DND-41 (cell line): ENCODE measurements around the gene MFSD12.

Source experiments
- ATAC-seq: fragments of 200-7000 bp; cut with Tn5 transposase; 3 replicates; pipeline ENCODE4 v1.9.1; 2021; ENCODE audit warnings: low read depth; ENCODE audit not compliant: insufficient read depth
- DNase-seq: peaks from one replicate; pipeline ENCODE4 v3.0.0-alpha.2; 2020
- H2AFZ ChIP-seq: 2 replicates; pipeline ENCODE4 v1.6.0; 2012; ENCODE audit warnings: low read depth, low read length
- H3K27ac ChIP-seq: 2 replicates; pipeline ENCODE4 v1.5.1; 2012; ENCODE audit warnings: low read length, inconsistent platforms
- H3K27me3 ChIP-seq: fragments of 200-600 bp; sonication (generic); 2 replicates; pipeline ENCODE4 v1.6.0; 2012; ENCODE audit warnings: low read length, mild to moderate bottlenecking, inconsistent platforms; ENCODE audit not compliant: insufficient read depth, poor library complexity
- H3K36me3 ChIP-seq: 2 replicates; pipeline ENCODE4 v1.5.1; 2012; ENCODE audit warnings: low read length, inconsistent platforms; ENCODE audit not compliant: insufficient read depth
- H3K4me1 ChIP-seq: 2 replicates; pipeline ENCODE4 v1.5.1; 2012; ENCODE audit warnings: mild to moderate bottlenecking, low read length; ENCODE audit not compliant: insufficient read depth
- H3K4me2 ChIP-seq: 2 replicates; pipeline ENCODE4 v1.6.0; 2012; ENCODE audit warnings: mild to moderate bottlenecking, moderate library complexity, low read length, inconsistent platforms; ENCODE audit not compliant: insufficient read depth
- H3K4me3 ChIP-seq, 2 experiments: fragments of 200-600 bp in 1 of 2; shearing (Covaris generic) in 1 of 2; 2 replicates each; pipeline ENCODE4 v1.5.1; 2012 to 2016; ENCODE audit warnings: inconsistent platforms in 2 of 2, low read length in 2 of 2, mild to moderate bottlenecking in 2 of 2, low read depth in 1 of 2, moderate library complexity in 1 of 2
- H3K79me2 ChIP-seq: 2 replicates; pipeline ENCODE4 v1.6.0; 2012; ENCODE audit warnings: low read length, inconsistent platforms; ENCODE audit not compliant: insufficient read depth
- H3K9ac ChIP-seq: 2 replicates; pipeline ENCODE4 v1.6.0; 2012; ENCODE audit warnings: low read depth, mild to moderate bottlenecking, inconsistent platforms, low read length, moderate library complexity
- H3K9me3 ChIP-seq: 2 replicates; pipeline ENCODE4 v1.5.1; 2012; ENCODE audit warnings: low read length, moderate library complexity, mild to moderate bottlenecking, inconsistent platforms; ENCODE audit not compliant: insufficient read depth, severe bottlenecking
- H4K20me1 ChIP-seq: 2 replicates; pipeline ENCODE4 v1.6.0; 2012; ENCODE audit warnings: low read length; ENCODE audit not compliant: insufficient read depth
- CTCF ChIP-seq: IDR thresholded peaks from 2 replicates; pipeline ENCODE4 v1.5.1; 2012; ENCODE audit warnings: borderline replicate concordance, low read length, moderate library complexity, mild to moderate bottlenecking; ENCODE audit not compliant: poor library complexity, severe bottlenecking; ENCODE audit errors: extremely low read depth
- EZH2 ChIP-seq: IDR thresholded peaks from 3 replicates; pipeline ENCODE4 v1.6.1; 2012; ENCODE audit warnings: borderline replicate concordance, low read depth, mild to moderate bottlenecking, moderate library complexity, low read length, inconsistent platforms; ENCODE audit not compliant: severe bottlenecking

Gene MFSD12

GRCh38 chr19:3549816-3550215, 7.6 kb downstream of the MFSD12 start:
- Histone ChIP-seq H3K9ac (no peak overlapping the region), H3K27me3 (no peaks in the 10 kb centered on the region)
- DNase-seq = no peak

GRCh38 chr19:3548606-3549005, 8.8 kb downstream of the MFSD12 start:
- H3K36me3 ChIP-seq = peaks cover 47% of the 10 kb centered on the region
- no peaks in the 10 kb centered on the region for H3K27me3 ChIP-seq
- H4K20me1 ChIP-seq = peaks cover 38% of the 10 kb centered on the region
- H2AFZ ChIP-seq = no peak overlapping the region
- peaks cover 15% of the 10 kb centered on the region for H3K79me2 ChIP-seq
- TF ChIP-seq CTCF (no peak), EZH2 (no peak)
- DNase-seq (no peak), ATAC-seq (no peak)
- no peak overlapping the region for H3K4me3 ChIP-seq
- H3K9me3 ChIP-seq = no peaks in the 10 kb centered on the region
- no peak overlapping the region for H3K9ac ChIP-seq
- no peak overlapping the region for H3K27ac ChIP-seq
- peaks cover 6% of the 10 kb centered on the region for H3K4me1 ChIP-seq
- H3K4me2 ChIP-seq = no peak overlapping the region

More at GRCh38 chr19:3549816-3550215, 7.6 kb downstream of the MFSD12 start:
- H3K4me2 ChIP-seq = no peak overlapping the region
- H3K36me3 ChIP-seq = peaks cover 38% of the 10 kb centered on the region
- TF ChIP-seq EZH2 (no peak), CTCF (no peak)
- no peaks in the 10 kb centered on the region for H3K9me3 ChIP-seq
- peaks cover 39% of the 10 kb centered on the region for H4K20me1 ChIP-seq
- ATAC-seq = no peak
- peaks cover 18% of the 10 kb centered on the region for H3K4me1 ChIP-seq
- no peak overlapping the region for H3K4me3 ChIP-seq
- H3K27ac ChIP-seq = no peak overlapping the region
- H3K79me2 ChIP-seq = peaks cover 19% of the 10 kb centered on the region
- no peak overlapping the region for H2AFZ ChIP-seq

- TF ChIP-seq CTCF = no peak
- H3K9me3 ChIP-seq = no peaks in the 10 kb centered on the region
- peaks cover 41% of the 10 kb centered on the region for H4K20me1 ChIP-seq
- peaks cover 11% of the 10 kb centered on the region for H3K79me2 ChIP-seq
- no peaks in the 10 kb centered on the region for H3K27me3 ChIP-seq
- no peak for ATAC-seq
- no peak overlapping the region for H3K4me2 ChIP-seq
- no peak overlapping the region for H3K27ac ChIP-seq
- no peak overlapping the region for H3K4me3 ChIP-seq
- no peak overlapping the region for H3K9ac ChIP-seq
- no peaks in the 10 kb centered on the region for H3K4me1 ChIP-seq
- no peak overlapping the region for H2AFZ ChIP-seq
- peaks cover 53% of the 10 kb centered on the region for H3K36me3 ChIP-seq
- no peak for DNase-seq
Observed at GRCh38 chr19:3547767-3548282, 9.6 kb downstream of the MFSD12 start.

- Histone ChIP-seq H3K27me3 (no peaks in the 10 kb centered on the region), H3K9me3 (no peaks in the 10 kb centered on the region), H3K4me1 (no peaks in the 10 kb centered on the region), H3K79me2 (peaks cover 6% of the 10 kb centered on the region), H3K4me3 (no peak overlapping the region), H3K27ac (no peak overlapping the region), H3K4me2 (no peak overlapping the region), H3K9ac (no peak overlapping the region), H2AFZ (no peak overlapping the region), H3K36me3 (peaks cover 56% of the 10 kb centered on the region), H4K20me1 (peaks cover 43% of the 10 kb centered on the region)
- 0 out of 3 replicates have a peak, but pooled peaks have one; percentile 25 for ATAC-seq
- no peak for TF ChIP-seq EZH2
- peak; percentile 67 for TF ChIP-seq CTCF
- DNase-seq = peak; percentile 35
Observed at GRCh38 chr19:3547301-3547731, 10.1 kb downstream of the MFSD12 start.
